RPMI7951 (cell line): ENCODE measurements around the gene CSH2. TPM values are rescaled to one million over a fixed set of nuclear protein-coding genes. Genes with fewer than 3 reads are reported as not detected.

ENCODE experiments used
- DNase-seq: peaks from one replicate; pipeline ENCODE4 v3.0.0-alpha.2; 2012; ENCODE audit warnings: low read depth
- total RNA-seq: library from RNA; depleted of rRNA; stranded (reverse); fragments of >200 nt; shearing (Covaris generic); gene quantifications from 2 replicates; pipeline ENCODE4 v1.2.3, GENCODE V29; 2014; rRNA removed

CSH2 gene
- total RNA-seq, 1 experiment from 2014 or later: not detected

- DNase-seq: peak; percentile 73
These were observed 38.9 kb downstream of the CSH2 start for GRCh38 chr17:63834431-63835166.

GRCh38 chr17:63833741-63834373, 39.6 kb downstream of the CSH2 start:
- no peak for DNase-seq

GRCh38 chr17:63833026-63833740, 40.3 kb downstream of the CSH2 start:
- no peak for DNase-seq

- no peak for DNase-seq
These were observed 41.0 kb downstream of the CSH2 start for GRCh38 chr17:63832455-63832854.

- DNase-seq: no peak
These were observed 41.5 kb downstream of the CSH2 start for GRCh38 chr17:63832014-63832413.

- no peak for DNase-seq
These were observed 42.0 kb downstream of the CSH2 start for GRCh38 chr17:63831505-63831904.

- no peak for DNase-seq
These were observed 42.5 kb downstream of the CSH2 start for GRCh38 chr17:63830904-63831491.

GRCh38 chr17:63830278-63830677, 43.2 kb downstream of the CSH2 start:
- no peak for DNase-seq

- no peak for DNase-seq
These were observed 44.5 kb downstream of the CSH2 start for GRCh38 chr17:63828936-63829335.

GRCh38 chr17:63827801-63828221, 45.7 kb downstream of the CSH2 start:
- no peak for DNase-seq

- DNase-seq: peak; percentile 92
These were observed 46.3 kb downstream of the CSH2 start, which contains the start of the genes FTSJ3 and PSMC5 for GRCh38 chr17:63827002-63827800. Gene FTSJ3, minus strand, starts transcription at chr17:63827663. Its CDS starts 761 bp downstream, at chr17:63826902. Gene PSMC5, plus strand, starts transcription at chr17:63827431. Its CDS starts 60 bp downstream, at chr17:63827491.

- DNase-seq: peak; percentile 12
These were observed 46.9 kb downstream of the CSH2 start for GRCh38 chr17:63826468-63827001.

GRCh38 chr17:63824362-63824761, 49.1 kb downstream of the CSH2 start:
- DNase-seq: no peak

GRCh38 chr17:63823659-63824331, 49.7 kb downstream of the CSH2 start:
- no peak for DNase-seq

- no peak for DNase-seq
These were observed 50.9 kb downstream of the CSH2 start for GRCh38 chr17:63822537-63822936.

Other genes with a start within 250 kb of the CSH2 start
- 4.9 and 10.2 TPM in 2 replicates for gene LIMD2, start 173.6 kb downstream of the CSH2 start, total RNA-seq
- 10.1 and 13.7 TPM in 2 replicates for gene STRADA, start 131.9 kb downstream of the CSH2 start, total RNA-seq
- 39.9 and 49.3 TPM in 2 replicates for gene CCDC47, start 100.1 kb downstream of the CSH2 start, total RNA-seq
- gene DDX42, start 99.5 kb downstream of the CSH2 start, total RNA-seq: 18.0 and 19.8 TPM in 2 replicates
- 44.7 and 54.2 TPM in 2 replicates for gene PSMC5, start 46.2 kb downstream of the CSH2 start, total RNA-seq
- gene FTSJ3, start 46.0 kb downstream of the CSH2 start, total RNA-seq: 49.5 and 62.1 TPM in 2 replicates
- gene SMARCD2, start 31.0 kb downstream of the CSH2 start, total RNA-seq: 64.9 and 69.0 TPM in 2 replicates
- not detected in 2 replicates for gene GH2, start 8.3 kb upstream of the CSH2 start, total RNA-seq
- gene CSH1, start 22.9 kb upstream of the CSH2 start, total RNA-seq: not detected in 2 replicates
- not detected in 2 replicates for gene CSHL1, start 37.6 kb upstream of the CSH2 start, total RNA-seq
- not detected in 2 replicates for gene GH1, start 45.2 kb upstream of the CSH2 start, total RNA-seq
- 0.20 TPM in 1 of 2 replicates, not detected in the other for gene CD79B, start 58.7 kb upstream of the CSH2 start, total RNA-seq
- gene SCN4A, start 99.2 kb upstream of the CSH2 start, total RNA-seq: not detected in 2 replicates
- not detected in 2 replicates for gene PRR29, start 124.7 kb upstream of the CSH2 start, total RNA-seq
- gene ICAM2, start 147.0 kb upstream of the CSH2 start, total RNA-seq: not detected in 2 replicates